Neuron (in vitro differentiated cells): ENCODE data around the gene PLXNA4.

Source experiments
- H2AFZ ChIP-seq: one replicate; pipeline ENCODE4 v1.6.1; 2013; ENCODE audit warnings: low read depth, mild to moderate bottlenecking, inconsistent platforms, low read length, moderate library complexity
- H3K27me3 ChIP-seq: one replicate; pipeline ENCODE4 v1.6.1; 2013; ENCODE audit warnings: low read length; ENCODE audit not compliant: insufficient read depth
- H3K36me3 ChIP-seq: one replicate; pipeline ENCODE4 v1.6.1; 2013; ENCODE audit warnings: low read length; ENCODE audit not compliant: insufficient read depth
- H3K4me1 ChIP-seq: one replicate; pipeline ENCODE4 v1.6.1; 2013; ENCODE audit warnings: low read length; ENCODE audit not compliant: insufficient read depth
- H3K4me3 ChIP-seq: 2 replicates; pipeline ENCODE4 v1.5.1; 2013; ENCODE audit warnings: mild to moderate bottlenecking, low read length, moderate library complexity
- H3K9me3 ChIP-seq: one replicate; pipeline ENCODE4 v1.6.1; 2013; ENCODE audit warnings: low read length

Gene PLXNA4

GRCh38 chr7:132407764-132408163 is 168.5 kb downstream of the PLXNA4 start:
- no peaks in the 10 kb centered on the region for H3K36me3 ChIP-seq
- no peaks in the 10 kb centered on the region for H3K27me3 ChIP-seq
- no peaks in the 10 kb centered on the region for H3K4me1 ChIP-seq
- H3K4me3 ChIP-seq = no peak overlapping the region
- no peak overlapping the region for H2AFZ ChIP-seq
- no peaks in the 10 kb centered on the region for H3K9me3 ChIP-seq

- no peak overlapping the region for H3K4me3 ChIP-seq
- H3K4me1 ChIP-seq = no peaks in the 10 kb centered on the region
- H3K27me3 ChIP-seq = no peaks in the 10 kb centered on the region
- H2AFZ ChIP-seq = no peak overlapping the region
- no peaks in the 10 kb centered on the region for H3K9me3 ChIP-seq
- H3K36me3 ChIP-seq = no peaks in the 10 kb centered on the region
Observed at GRCh38 chr7:132406039-132406438, 170.2 kb downstream of the PLXNA4 start.

GRCh38 chr7:132404261-132404660 is 172.0 kb downstream of the PLXNA4 start:
- Histone ChIP-seq H3K36me3 (no peaks in the 10 kb centered on the region), H3K4me3 (no peak overlapping the region), H2AFZ (no peak overlapping the region), H3K4me1 (no peaks in the 10 kb centered on the region), H3K27me3 (no peaks in the 10 kb centered on the region), H3K9me3 (no peaks in the 10 kb centered on the region)

GRCh38 chr7:132403465-132404110 is 172.7 kb downstream of the PLXNA4 start:
- no peaks in the 10 kb centered on the region for H3K27me3 ChIP-seq
- no peak overlapping the region for H3K4me3 ChIP-seq
- no peaks in the 10 kb centered on the region for H3K4me1 ChIP-seq
- no peak overlapping the region for H2AFZ ChIP-seq
- H3K36me3 ChIP-seq = no peaks in the 10 kb centered on the region
- no peaks in the 10 kb centered on the region for H3K9me3 ChIP-seq

GRCh38 chr7:132402751-132403245 is 173.5 kb downstream of the PLXNA4 start:
- Histone ChIP-seq H3K36me3 (no peaks in the 10 kb centered on the region), H3K4me1 (no peaks in the 10 kb centered on the region), H3K9me3 (no peaks in the 10 kb centered on the region), H3K4me3 (no peak overlapping the region), H3K27me3 (no peaks in the 10 kb centered on the region), H2AFZ (no peak overlapping the region)

GRCh38 chr7:132402096-132402495 is 174.2 kb downstream of the PLXNA4 start:
- Histone ChIP-seq H3K4me1 (no peaks in the 10 kb centered on the region), H3K27me3 (no peaks in the 10 kb centered on the region), H3K4me3 (no peak overlapping the region), H3K36me3 (no peaks in the 10 kb centered on the region), H2AFZ (no peak overlapping the region), H3K9me3 (no peaks in the 10 kb centered on the region)

- no peaks in the 10 kb centered on the region for H3K36me3 ChIP-seq
- no peaks in the 10 kb centered on the region for H3K27me3 ChIP-seq
- no peak overlapping the region for H3K4me3 ChIP-seq
- H2AFZ ChIP-seq = no peak overlapping the region
- no peaks in the 10 kb centered on the region for H3K9me3 ChIP-seq
- H3K4me1 ChIP-seq = no peaks in the 10 kb centered on the region
Observed at GRCh38 chr7:132400561-132401142, 175.6 kb downstream of the PLXNA4 start.

GRCh38 chr7:132399367-132399766 is 176.9 kb downstream of the PLXNA4 start:
- no peaks in the 10 kb centered on the region for H3K9me3 ChIP-seq
- H3K36me3 ChIP-seq = no peaks in the 10 kb centered on the region
- H3K4me1 ChIP-seq = no peaks in the 10 kb centered on the region
- no peak overlapping the region for H2AFZ ChIP-seq
- H3K27me3 ChIP-seq = no peaks in the 10 kb centered on the region
- H3K4me3 ChIP-seq = no peak overlapping the region

GRCh38 chr7:132398253-132398925 is 177.9 kb downstream of the PLXNA4 start:
- H3K4me3 ChIP-seq = no peak overlapping the region
- no peaks in the 10 kb centered on the region for H3K36me3 ChIP-seq
- no peaks in the 10 kb centered on the region for H3K4me1 ChIP-seq
- no peaks in the 10 kb centered on the region for H3K9me3 ChIP-seq
- H2AFZ ChIP-seq = no peak overlapping the region
- no peaks in the 10 kb centered on the region for H3K27me3 ChIP-seq

GRCh38 chr7:132397070-132397469 is 179.2 kb downstream of the PLXNA4 start:
- Histone ChIP-seq H3K4me1 (no peaks in the 10 kb centered on the region), H3K36me3 (no peaks in the 10 kb centered on the region), H3K27me3 (no peaks in the 10 kb centered on the region), H3K9me3 (no peaks in the 10 kb centered on the region), H2AFZ (no peak overlapping the region), H3K4me3 (no peak overlapping the region)

GRCh38 chr7:132395361-132395760 is 180.9 kb downstream of the PLXNA4 start:
- H3K36me3 ChIP-seq = no peaks in the 10 kb centered on the region
- H3K9me3 ChIP-seq = no peaks in the 10 kb centered on the region
- H3K4me1 ChIP-seq = no peaks in the 10 kb centered on the region
- H3K27me3 ChIP-seq = no peaks in the 10 kb centered on the region
- H2AFZ ChIP-seq = no peak overlapping the region
- H3K4me3 ChIP-seq = no peak overlapping the region

- Histone ChIP-seq H3K9me3 (no peaks in the 10 kb centered on the region), H3K27me3 (no peaks in the 10 kb centered on the region), H2AFZ (no peak overlapping the region), H3K36me3 (no peaks in the 10 kb centered on the region), H3K4me3 (no peak overlapping the region), H3K4me1 (no peaks in the 10 kb centered on the region)
Observed at GRCh38 chr7:132394283-132395198, 181.7 kb downstream of the PLXNA4 start.
